NCI-H524 treated with DMSO at 0.1 percent for 48 hours (cell line): ENCODE measurements around the gene FAM114A1.
"Not testable (repeated sequence)": the region's sequence is repeated elsewhere in the genome, so short reads cannot be mapped to it uniquely, and the experiment has no call there.

Experiments
- DNase-seq: peaks from one replicate; lab custom pipeline; 2025; lab: John Stamatoyannopoulos, UW

FAM114A1 gene

GRCh38 chr4:38935391-38936073 lies 67.9 kb downstream of the FAM114A1 start:
- DNase-seq = no peak

- DNase-seq = no peak
These were observed 71.6 kb downstream of the FAM114A1 start for GRCh38 chr4:38939165-38939564.

GRCh38 chr4:38940476-38940875 lies 72.9 kb downstream of the FAM114A1 start:
- DNase-seq = no peak

- not testable (repeated sequence) for DNase-seq
These were observed 74.3 kb downstream of the FAM114A1 start for GRCh38 chr4:38941906-38942305.

GRCh38 chr4:38943343-38943742 lies 75.7 kb downstream of the FAM114A1 start:
- peak; percentile 18 for DNase-seq

GRCh38 chr4:38944440-38944839 lies 76.8 kb downstream of the FAM114A1 start:
- DNase-seq = no peak

GRCh38 chr4:38946919-38947318 lies 79.3 kb downstream of the FAM114A1 start:
- DNase-seq = no peak

GRCh38 chr4:38948551-38948950 lies 80.9 kb downstream of the FAM114A1 start:
- no peak for DNase-seq

- no peak for DNase-seq
These were observed 81.9 kb downstream of the FAM114A1 start for GRCh38 chr4:38949411-38950051.

GRCh38 chr4:38950159-38950558 lies 82.6 kb downstream of the FAM114A1 start:
- DNase-seq = no peak

GRCh38 chr4:38950734-38951133 lies 83.1 kb downstream of the FAM114A1 start:
- DNase-seq = no peak

- DNase-seq = no peak
These were observed 84.0 kb downstream of the FAM114A1 start for GRCh38 chr4:38951598-38951997.

GRCh38 chr4:38952017-38952416 lies 84.4 kb downstream of the FAM114A1 start:
- DNase-seq = no peak

GRCh38 chr4:38954727-38955126 lies 87.1 kb downstream of the FAM114A1 start:
- no peak for DNase-seq

GRCh38 chr4:38955957-38956356 lies 88.4 kb downstream of the FAM114A1 start:
- no peak for DNase-seq

- no peak for DNase-seq
These were observed 89.7 kb downstream of the FAM114A1 start for GRCh38 chr4:38957261-38957815.

- DNase-seq = no peak
These were observed 90.3 kb downstream of the FAM114A1 start for GRCh38 chr4:38957893-38958292.

GRCh38 chr4:38958453-38959190 lies 91.0 kb downstream of the FAM114A1 start:
- no peak for DNase-seq

- DNase-seq = not testable (repeated sequence)
These were observed 91.6 kb downstream of the FAM114A1 start for GRCh38 chr4:38959248-38959647.

- DNase-seq = no peak
These were observed 97.6 kb downstream of the FAM114A1 start for GRCh38 chr4:38964942-38965775.

GRCh38 chr4:38965866-38966265 lies 98.3 kb downstream of the FAM114A1 start:
- no peak for DNase-seq
